GM21825 (cell line): ENCODE data around the gene TBXAS1.

Source experiments
- ATAC-seq: cut with Tn5 transposase; IDR thresholded peaks from one replicate; pipeline ENCODE4 v1.9.1; 2021; ENCODE audit warnings: mild to moderate bottlenecking, moderate library complexity; ENCODE audit not compliant: unreplicated experiment

Gene TBXAS1

DNA sequence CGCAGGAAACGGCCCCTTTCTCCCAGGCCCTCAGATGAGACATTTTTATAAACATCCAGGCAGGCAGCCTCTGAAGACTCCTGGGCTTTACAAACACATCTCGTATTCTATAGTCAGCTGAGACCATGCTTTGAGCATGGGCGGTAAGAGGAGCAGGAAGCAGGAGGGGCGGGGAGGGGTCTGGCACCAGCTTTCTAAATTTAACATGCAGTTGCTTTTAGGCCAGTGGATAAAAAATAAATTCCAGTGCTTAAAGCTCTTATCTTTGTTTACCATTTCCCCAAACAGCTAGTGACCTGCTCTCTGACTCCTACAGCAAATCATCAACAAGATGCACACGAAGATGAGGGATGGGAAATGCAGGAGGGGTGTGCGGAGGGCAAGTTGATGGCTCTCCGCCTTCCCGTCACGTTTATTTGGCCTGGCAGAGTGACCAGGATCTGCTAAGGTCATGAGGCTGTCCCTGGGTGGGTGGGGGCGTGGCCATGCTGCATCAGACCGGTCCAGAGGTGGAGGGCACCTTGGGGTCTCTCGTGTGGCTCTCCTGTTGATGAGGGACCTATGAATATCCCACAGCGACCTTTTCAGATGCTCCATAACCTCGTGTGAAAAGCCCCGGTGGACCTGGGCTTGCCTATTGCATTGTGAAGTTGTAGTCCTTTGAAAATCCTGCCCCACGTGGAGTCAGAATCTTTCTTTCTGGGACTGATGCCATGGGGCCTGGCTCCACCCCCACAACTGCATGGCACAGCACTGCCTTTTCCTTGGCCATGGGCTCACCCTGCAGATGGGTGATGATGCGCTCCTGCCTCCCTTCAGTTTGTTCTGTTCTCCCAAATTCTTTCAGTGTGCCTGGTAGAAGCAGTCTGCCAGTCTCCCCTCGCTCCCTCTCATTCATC is 166.2 kb downstream of the TBXAS1 start:
- ATAC-seq: no peak

DNA sequence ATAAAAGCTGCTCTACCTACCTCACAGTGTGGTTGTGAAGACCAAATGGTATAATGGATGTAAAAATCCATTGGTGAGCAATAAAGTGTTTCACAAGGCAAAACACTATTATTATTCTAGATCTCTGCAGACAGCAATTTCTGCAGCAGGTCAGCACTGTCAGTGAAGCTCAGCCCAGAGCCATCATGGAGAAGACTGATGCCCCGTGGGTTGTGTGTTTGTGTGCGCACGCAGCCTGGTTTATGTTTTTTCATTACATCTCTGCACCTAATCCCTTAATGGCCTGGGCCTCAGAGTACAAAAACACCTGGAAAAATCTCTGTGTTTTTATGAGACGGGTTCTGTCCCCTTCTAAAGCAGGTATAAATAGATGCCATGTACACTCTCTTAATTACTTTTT is 169.5 kb downstream of the TBXAS1 start:
- no peak for ATAC-seq

DNA sequence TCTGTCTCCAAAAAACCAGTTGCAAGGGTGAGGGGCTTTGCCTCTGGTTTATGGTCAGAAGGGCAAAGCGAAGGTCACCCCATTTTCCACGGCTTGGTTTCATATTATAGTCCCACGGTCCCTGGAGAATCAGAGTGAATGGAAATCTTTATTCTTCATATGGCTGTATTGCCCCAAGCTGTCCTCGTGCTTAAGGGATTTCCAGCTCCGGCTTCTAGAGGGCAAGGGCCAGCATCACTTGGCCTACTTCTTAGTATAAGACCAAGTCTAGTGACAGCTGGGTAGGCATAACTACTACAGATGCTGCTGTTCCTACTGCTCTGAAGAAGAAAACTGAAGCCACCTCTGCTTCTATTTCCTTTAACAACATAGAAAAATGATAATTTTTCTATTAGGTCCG is 170.5 kb downstream of the TBXAS1 start:
- no peak for ATAC-seq

DNA sequence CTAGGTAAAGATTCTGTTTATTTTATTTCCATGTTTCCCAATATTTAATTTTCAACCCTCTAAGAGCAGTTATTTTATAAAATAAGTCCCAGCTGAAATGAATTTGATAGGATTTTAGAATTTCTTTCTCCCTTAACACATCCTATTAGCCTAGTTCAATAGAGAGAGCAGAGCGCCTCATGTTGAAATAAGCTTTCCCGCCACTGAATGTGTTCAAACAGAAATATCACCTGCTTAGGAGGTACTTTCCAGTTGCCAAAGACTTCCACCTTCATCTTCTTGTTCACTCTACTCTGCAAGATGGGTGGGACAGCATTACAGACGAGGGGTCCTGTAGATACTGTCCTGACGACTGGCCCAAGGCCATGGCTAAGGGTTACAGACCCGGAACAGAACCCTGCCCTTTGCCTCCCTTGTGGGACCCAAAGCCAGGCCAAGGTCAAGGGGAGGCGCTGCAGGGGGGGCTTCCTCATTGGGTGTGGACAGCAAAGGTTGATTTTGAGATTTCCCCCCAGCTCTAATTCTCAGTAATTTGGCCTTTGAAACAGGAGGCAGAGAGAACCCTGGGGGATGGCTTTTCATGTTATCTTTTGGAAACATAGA is 171.7 kb downstream of the TBXAS1 start:
- no peak for ATAC-seq

DNA sequence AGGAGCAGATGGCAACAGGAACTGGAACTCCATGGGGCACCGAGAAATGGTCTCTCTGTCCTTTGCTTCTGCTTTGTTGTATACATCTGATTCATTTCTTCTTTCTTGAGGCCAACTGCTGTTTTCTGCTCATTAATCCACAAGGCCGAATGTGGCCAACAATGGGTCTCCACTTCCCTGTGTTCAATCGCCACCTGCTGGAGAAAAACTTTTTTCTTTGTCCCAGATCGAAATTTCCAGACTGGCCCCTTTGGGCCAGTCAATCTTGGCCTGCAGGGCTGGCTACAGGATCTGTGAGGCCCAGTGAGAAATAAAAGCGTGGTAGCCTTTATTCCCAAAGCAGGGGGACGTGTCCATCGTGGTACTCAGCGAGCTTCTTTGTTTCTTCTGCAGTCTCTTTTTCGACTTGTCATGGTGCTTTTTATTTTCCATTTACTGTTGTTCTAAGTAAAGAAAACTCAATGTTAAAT is 174.9 kb downstream of the TBXAS1 start:
- no peak for ATAC-seq

DNA sequence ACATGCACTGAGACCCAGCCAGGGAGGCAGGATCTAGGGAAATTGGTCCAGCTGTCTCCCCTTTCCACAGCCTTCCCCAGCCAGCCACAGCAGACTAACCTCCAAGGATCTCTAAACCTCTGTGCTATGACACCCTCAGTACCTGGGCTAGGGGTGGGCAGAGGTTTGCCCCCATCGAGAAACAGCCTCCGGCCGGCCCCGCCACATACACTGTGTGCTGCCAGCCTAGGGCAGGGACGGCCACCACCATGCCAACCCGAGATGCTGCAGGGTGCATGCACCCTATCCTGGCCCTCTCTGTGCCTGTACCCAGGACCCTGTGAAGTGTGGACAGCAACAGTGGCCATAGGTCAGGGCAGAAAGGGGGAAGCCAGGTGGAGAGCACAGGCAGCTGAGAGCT is 175.6 kb downstream of the TBXAS1 start:
- no peak for ATAC-seq

- no peak for ATAC-seq
These were observed 176.3 kb downstream of the TBXAS1 start for GRCh38 chr7:140005341-140005740.

- ATAC-seq: no peak
These were observed 176.9 kb downstream of the TBXAS1 start for GRCh38 chr7:140005754-140006503.

DNA sequence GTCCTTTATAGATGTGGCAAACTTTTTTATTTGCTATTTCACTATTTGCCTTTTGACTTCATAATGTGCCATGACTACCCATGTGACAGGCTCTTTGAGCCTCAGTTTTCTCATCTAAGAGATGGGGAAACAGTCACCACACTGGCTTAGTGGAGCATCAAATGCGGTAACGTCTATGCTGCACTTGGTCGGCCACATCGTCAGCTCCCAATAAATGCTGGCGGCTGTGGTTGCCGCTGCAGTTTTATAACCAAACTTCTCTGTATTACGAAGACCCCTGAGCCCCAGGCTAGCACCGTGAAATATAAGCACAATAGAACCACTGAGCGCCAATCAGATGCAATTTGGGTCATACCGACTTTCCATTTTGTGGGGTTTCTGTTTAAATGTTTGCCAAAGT is 177.5 kb downstream of the TBXAS1 start:
- ATAC-seq: no peak

GRCh38 chr7:140007051-140007690 is 178.1 kb downstream of the TBXAS1 start:
- ATAC-seq: no peak

DNA sequence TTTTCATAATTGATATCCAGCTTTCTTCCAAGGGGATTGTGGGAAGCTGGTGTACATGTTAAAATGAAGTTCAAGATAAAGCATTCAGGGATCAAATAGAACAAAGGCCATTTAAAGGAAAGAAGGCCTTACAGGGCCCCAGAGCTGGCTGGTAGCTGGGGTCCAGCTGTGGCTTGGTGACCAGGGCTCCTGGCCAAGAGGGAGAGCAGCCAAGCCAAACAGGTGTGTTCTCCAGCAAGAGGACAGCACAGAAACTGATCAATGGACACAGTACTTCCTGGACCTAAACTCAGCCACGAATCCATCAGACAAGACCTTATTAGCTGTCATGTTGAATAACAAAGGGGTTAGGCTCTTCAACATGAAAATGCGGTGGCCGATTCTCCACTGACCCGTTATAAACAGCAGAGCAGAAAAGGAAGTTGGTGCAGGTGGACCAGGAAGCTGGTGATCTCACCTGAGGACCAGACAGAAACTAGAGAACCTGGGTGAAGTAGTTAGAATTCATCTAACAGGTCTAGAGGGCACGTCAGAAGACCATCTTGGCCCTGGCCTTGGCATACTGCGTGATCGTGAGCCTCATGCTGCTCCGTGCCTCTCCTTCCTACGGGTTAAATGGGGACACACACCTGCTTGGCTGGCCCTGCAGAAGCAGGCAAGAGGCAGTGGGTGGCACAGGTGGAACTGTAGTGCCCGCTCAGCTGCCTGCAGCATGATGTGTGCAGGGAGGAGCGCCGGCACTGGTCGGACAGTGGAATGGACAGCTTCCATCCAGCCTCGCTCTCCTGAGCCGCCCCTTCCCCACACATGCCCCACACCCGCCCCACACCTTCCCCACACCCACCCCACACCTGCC is 179.9 kb downstream of the TBXAS1 start:
- ATAC-seq: no peak

- no peak for ATAC-seq
These were observed 180.7 kb downstream of the TBXAS1 start for GRCh38 chr7:140009735-140010134.

DNA sequence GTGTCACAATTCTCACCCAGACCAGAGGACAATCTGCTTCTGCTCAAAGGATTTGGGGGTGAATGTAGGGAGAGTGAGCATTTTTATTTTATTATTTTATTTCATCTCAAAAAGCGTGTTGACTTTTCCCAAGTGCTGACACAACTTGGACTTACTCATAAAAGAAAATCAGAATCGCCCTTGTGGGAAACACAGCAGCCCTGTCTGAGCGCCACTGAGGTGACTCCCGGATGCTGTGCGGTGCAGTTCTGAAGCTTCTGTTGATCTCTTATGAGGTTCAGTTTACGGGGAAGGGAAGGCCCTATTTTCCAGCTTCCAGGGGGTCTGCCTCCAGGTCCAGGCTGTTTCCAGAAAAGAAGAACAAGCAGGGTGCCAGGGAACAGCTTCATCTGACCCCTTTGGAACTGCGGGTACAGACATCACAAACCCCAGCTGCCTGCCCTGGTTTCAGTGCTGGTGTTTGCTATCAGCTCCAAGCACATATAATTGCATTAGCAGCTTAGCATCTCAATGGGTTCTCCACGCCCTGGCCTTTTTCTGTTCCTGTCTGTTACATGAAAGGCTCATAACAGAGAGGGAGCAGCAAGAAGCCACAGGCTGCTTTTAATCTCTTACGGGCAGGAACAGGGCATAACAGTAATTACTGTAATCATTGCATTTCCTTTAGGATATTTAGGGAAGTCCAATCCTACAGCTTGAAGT is 181.3 kb downstream of the TBXAS1 start:
- no peak for ATAC-seq

DNA sequence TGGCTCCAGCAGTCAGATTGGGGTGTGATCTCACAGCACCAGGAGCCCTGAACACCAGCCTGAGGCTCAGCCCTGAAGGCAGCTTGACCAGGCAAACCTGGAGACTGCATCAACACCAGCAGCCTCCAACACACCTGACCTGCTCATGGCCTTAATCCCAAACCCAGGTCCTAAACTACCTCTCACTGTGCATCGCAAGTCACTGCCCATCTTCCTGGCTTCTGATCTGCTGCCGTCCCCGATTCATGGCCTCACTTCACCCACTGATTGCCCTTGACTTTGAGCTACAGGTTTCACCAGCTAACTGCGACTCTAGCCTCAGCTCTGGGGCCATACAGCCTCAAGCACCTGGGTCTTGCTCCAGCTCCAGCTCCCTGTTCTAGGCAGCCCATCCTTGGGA is 184.6 kb downstream of the TBXAS1 start:
- no peak for ATAC-seq

- ATAC-seq: no peak
These were observed 185.1 kb downstream of the TBXAS1 start for GRCh38 chr7:140014123-140014522.

- ATAC-seq: no peak
These were observed 186.5 kb downstream of the TBXAS1 start for GRCh38 chr7:140015471-140015970.

DNA sequence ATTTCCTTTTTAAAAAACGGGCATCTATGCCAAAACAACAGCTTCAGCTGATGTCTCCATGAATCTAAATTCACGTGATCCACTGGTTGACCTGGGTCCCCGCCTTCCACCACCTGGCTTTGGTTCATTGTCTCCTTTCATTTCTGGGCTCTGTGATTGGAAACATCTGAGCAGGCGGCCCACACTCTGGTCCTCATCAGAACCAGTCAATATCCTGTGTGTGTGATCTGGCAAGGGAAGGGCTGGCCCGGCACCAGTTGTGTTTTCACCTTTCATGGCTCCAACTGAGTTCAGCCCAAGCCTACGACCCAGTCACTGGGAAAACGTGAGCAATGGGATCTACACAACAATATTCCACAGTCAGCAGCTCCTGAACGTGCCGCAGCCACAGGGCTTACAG is 187.5 kb downstream of the TBXAS1 start:
- no peak for ATAC-seq

DNA sequence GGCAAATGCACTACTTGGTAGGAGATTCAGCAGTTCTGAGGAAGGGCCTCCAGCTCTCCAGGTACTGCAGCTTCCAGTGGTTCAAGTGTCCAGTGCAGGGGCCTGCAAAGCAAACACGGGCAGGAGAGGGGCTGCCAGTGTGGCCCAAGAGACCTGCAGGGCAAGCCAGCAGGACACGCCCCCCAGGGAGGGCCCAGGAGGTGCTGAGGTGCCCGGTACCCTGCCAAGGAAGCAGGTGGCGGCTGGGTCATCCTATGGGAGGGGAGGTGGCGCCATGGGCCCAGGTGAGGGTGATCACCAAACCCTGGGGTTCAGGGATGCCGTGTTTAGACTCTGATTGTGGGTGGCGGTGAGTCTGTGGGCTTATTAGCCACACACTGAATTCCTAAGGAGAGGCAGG is 188.0 kb downstream of the TBXAS1 start:
- no peak for ATAC-seq

- ATAC-seq: no peak
These were observed 188.5 kb downstream of the TBXAS1 start for GRCh38 chr7:140017543-140017942.
